ENCODE data around the gene GOLIM4. TPM values are rescaled to one million over a fixed set of nuclear protein-coding genes. Genes with fewer than 3 reads are reported as not detected.

The GOLIM4 gene
- total and polyA plus RNA-seq, 2 of the 13 experiments (the other 11 are each of a cell fraction or from before 2014, with no cell fraction given): 10.9 to 47.7 TPM

GRCh38 chr3:168095611-168096209, at the start of gene GOLIM4 (continued):
- TF ChIP-seq ZHX1 (CRISPR knock-in tag; IDR thresholded peaks at IDR 0.05; ENCODE audit: low read depth): no peak
- no peak for TF ChIP-seq ZNF225 (CRISPR knock-in tag; IDR thresholded peaks at IDR 0.05)
- no peak for TF ChIP-seq PAF1 (CRISPR knock-in tag; IDR thresholded peaks at IDR 0.05)
- TF ChIP-seq ZNF101 (CRISPR knock-in tag; IDR thresholded peaks at IDR 0.05; ENCODE audit: borderline replicate concordance, low read depth): no peak
- TF ChIP-seq SMARCE1 (IDR thresholded peaks at IDR 0.05; ENCODE audit: borderline replicate concordance): no peak
- TF ChIP-seq ZNF350 (CRISPR knock-in tag; IDR thresholded peaks at IDR 0.05; ENCODE audit: borderline replicate concordance, low read depth): peak; percentile 89
- TF ChIP-seq NR3C1 (CRISPR knock-in tag; IDR thresholded peaks at IDR 0.05): no peak
- no peak for TF ChIP-seq ZNF34 (CRISPR knock-in tag; IDR thresholded peaks at IDR 0.05; ENCODE audit: borderline replicate concordance)
- TF ChIP-seq ZC3H13 (CRISPR knock-in tag; IDR thresholded peaks at IDR 0.05): peak; percentile 93
- no peak for TF ChIP-seq GFI1 (CRISPR knock-in tag; IDR thresholded peaks at IDR 0.05; ENCODE audit: borderline replicate concordance)
- TF ChIP-seq ZNF850 (CRISPR knock-in tag; conservative IDR thresholded peaks at IDR 0.05): no peak
- no peak; the same call in 1 of the 2 replicates for TF ChIP-seq RERE (CRISPR knock-in tag; IDR thresholded peaks at IDR 0.05; ENCODE audit: low read depth)
- TF ChIP-seq RBFOX2 (IDR thresholded peaks at IDR 0.05; ENCODE audit: low read depth, low read length): peak; percentile 83
- TF ChIP-seq, protein P1, sequence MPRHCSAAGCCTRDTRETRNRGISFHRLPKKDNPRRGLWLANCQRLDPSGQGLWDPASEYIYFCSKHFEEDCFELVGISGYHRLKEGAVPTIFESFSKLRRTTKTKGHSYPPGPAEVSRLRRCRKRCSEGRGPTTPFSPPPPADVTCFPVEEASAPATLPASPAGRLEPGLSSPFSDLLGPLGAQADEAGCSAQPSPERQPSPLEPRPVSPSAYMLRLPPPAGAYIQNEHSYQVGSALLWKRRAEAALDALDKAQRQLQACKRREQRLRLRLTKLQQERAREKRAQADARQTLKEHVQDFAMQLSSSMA (CRISPR knock-in tag; IDR thresholded peaks at IDR 0.05): no peak
- TF ChIP-seq HMGXB3 (CRISPR knock-in tag; IDR thresholded peaks at IDR 0.05; ENCODE audit: borderline replicate concordance): no peak

Measured in HepG2 (cell line).